Astrocyte (in vitro differentiated cells and primary cell): Measurements from ENCODE around the gene OR5D14. TPM values are rescaled to one million over a fixed set of nuclear protein-coding genes. Genes with fewer than 3 reads are reported as not detected.

Experiments used
- total RNA-seq: library from RNA; stranded (reverse); gene quantifications from 2 replicates; pipeline ENCODE4 v1.2.1, GENCODE V29; 2021

Gene OR5D14
- total RNA-seq, 1 donor from 2014 or later: not detected

Other genes starting within 250 kb of the OR5D14 start
- gene OR4C15, start 241.1 kb upstream of the OR5D14 start, total RNA-seq: not detected in 2 replicates
- not detected in 2 replicates for gene OR4C16, start 223.4 kb upstream of the OR5D14 start, total RNA-seq
- not detected in 2 replicates for gene OR4C11, start 187.9 kb upstream of the OR5D14 start, total RNA-seq
- not detected in 2 replicates for gene OR4P4, start 160.4 kb upstream of the OR5D14 start, total RNA-seq
- not detected in 2 replicates for gene OR4S2, start 147.2 kb upstream of the OR5D14 start, total RNA-seq
- not detected in 2 replicates for gene OR4C6, start 133.4 kb upstream of the OR5D14 start, total RNA-seq
- not detected in 2 replicates for gene OR5D13, start 22.1 kb upstream of the OR5D14 start, total RNA-seq
- not detected in 2 replicates for gene OR5L1, start 15.8 kb downstream of the OR5D14 start, total RNA-seq
- gene OR5D18, start 24.1 kb downstream of the OR5D14 start, total RNA-seq: not detected in 2 replicates
- not detected in 2 replicates for gene OR5L2, start 31.7 kb downstream of the OR5D14 start, total RNA-seq
- gene OR5D16, start 43.2 kb downstream of the OR5D14 start, total RNA-seq: not detected in 2 replicates
- gene TRIM51, start 87.7 kb downstream of the OR5D14 start, total RNA-seq: not detected in 2 replicates
- not detected in 2 replicates for gene OR5W2, start 119.0 kb downstream of the OR5D14 start, total RNA-seq
- gene OR5I1, start 140.8 kb downstream of the OR5D14 start, total RNA-seq: not detected in 2 replicates
- not detected in 2 replicates for gene OR10AG1, start 174.4 kb downstream of the OR5D14 start, total RNA-seq
- not detected in 2 replicates for gene OR5F1, start 199.1 kb downstream of the OR5D14 start, total RNA-seq
- gene OR5AS1, start 232.1 kb downstream of the OR5D14 start, total RNA-seq: not detected in 2 replicates